Measurements from ENCODE around the gene EVX1. TPM values are rescaled to one million over a fixed set of nuclear protein-coding genes. Genes with fewer than 3 reads are reported as not detected.

Gene EVX1
- total RNA-seq, 1 donor from 2014 or later, result 0.51 TPM

GRCh38 chr7:27199849-27200760 lies 42.5 kb upstream of the EVX1 start, which contains the start of gene HOXA13:
Gene HOXA13, minus strand, starts transcription at chr7:27200091. Its CDS starts 14 bp downstream, at chr7:27200077.
- H3K4me3 Mint-ChIP-seq (ENCODE audit: unreplicated experiment), result peak within 1 kb of the TSS; percentile 88
- H3K27ac Mint-ChIP-seq (ENCODE audit: unreplicated experiment), result no peak within 1 kb of the TSS
- TF ChIP-seq CTCF (IDR thresholded peaks at IDR 0.05; ENCODE audit: unreplicated experiment), result no peak
- no peak for DNase-seq (ENCODE audit: low spot score)
- H3K9me3 Mint-ChIP-seq (ENCODE audit: unreplicated experiment), result no peaks in the 10 kb centered on the region
- no peaks in the 10 kb centered on the region for H3K36me3 Mint-ChIP-seq (ENCODE audit: low read depth, unreplicated experiment)
- H3K4me1 Mint-ChIP-seq (ENCODE audit: unreplicated experiment), result peaks cover 26% of the 10 kb centered on the region
- H3K27me3 Mint-ChIP-seq (ENCODE audit: unreplicated experiment), result peaks cover 26% of the 10 kb centered on the region

- peaks cover 27% of the 10 kb centered on the region for H3K27me3 Mint-ChIP-seq (ENCODE audit: unreplicated experiment)
- peaks cover 32% of the 10 kb centered on the region for H3K4me1 Mint-ChIP-seq (ENCODE audit: unreplicated experiment)
- peak overlapping the region; percentile 84 for H3K4me3 Mint-ChIP-seq (ENCODE audit: unreplicated experiment)
- no peaks in the 10 kb centered on the region for H3K9me3 Mint-ChIP-seq (ENCODE audit: unreplicated experiment)
- no peaks in the 10 kb centered on the region for H3K36me3 Mint-ChIP-seq (ENCODE audit: low read depth, unreplicated experiment)
- no peak for DNase-seq (ENCODE audit: low spot score)
- no peak for TF ChIP-seq CTCF (IDR thresholded peaks at IDR 0.05; ENCODE audit: unreplicated experiment)
- H3K27ac Mint-ChIP-seq (ENCODE audit: unreplicated experiment), result no peak overlapping the region
Measured at GRCh38 chr7:27200761-27201579, 41.6 kb upstream of the EVX1 start.

GRCh38 chr7:27201580-27202017 lies 41.0 kb upstream of the EVX1 start:
- Mint-ChIP-seq H3K4me3 (ENCODE audit: unreplicated experiment) (no peak overlapping the region), H3K4me1 (ENCODE audit: unreplicated experiment) (peaks cover 34% of the 10 kb centered on the region), H3K9me3 (ENCODE audit: unreplicated experiment) (no peaks in the 10 kb centered on the region), H3K36me3 (ENCODE audit: low read depth, unreplicated experiment) (no peaks in the 10 kb centered on the region), H3K27ac (ENCODE audit: unreplicated experiment) (no peak overlapping the region), H3K27me3 (ENCODE audit: unreplicated experiment) (peaks cover 27% of the 10 kb centered on the region)
- TF ChIP-seq CTCF (IDR thresholded peaks at IDR 0.05; ENCODE audit: unreplicated experiment), result no peak
- DNase-seq (ENCODE audit: low spot score), result no peak

- Mint-ChIP-seq H3K27ac (ENCODE audit: unreplicated experiment) (no peak overlapping the region), H3K4me3 (ENCODE audit: unreplicated experiment) (no peak overlapping the region), H3K9me3 (ENCODE audit: unreplicated experiment) (no peaks in the 10 kb centered on the region), H3K4me1 (ENCODE audit: unreplicated experiment) (peaks cover 34% of the 10 kb centered on the region), H3K36me3 (ENCODE audit: low read depth, unreplicated experiment) (no peaks in the 10 kb centered on the region), H3K27me3 (ENCODE audit: unreplicated experiment) (peaks cover 27% of the 10 kb centered on the region)
- DNase-seq (ENCODE audit: low spot score), result no peak
- TF ChIP-seq CTCF (IDR thresholded peaks at IDR 0.05; ENCODE audit: unreplicated experiment), result no peak
Measured at GRCh38 chr7:27202018-27202861, 40.4 kb upstream of the EVX1 start.
